ENCODE data around the gene SLC41A3. TPM values are rescaled to one million over a fixed set of nuclear protein-coding genes. Genes with fewer than 3 reads are reported as not detected.

SLC41A3 gene
- total and polyA plus RNA-seq, 2 of the 4 experiments (the other 2 are of a cell fraction) = 30.5 to 43.5 TPM

GRCh38 chr3:126033765-126034164 is 50.2 kb downstream of the SLC41A3 start:
- Histone ChIP-seq H3K9ac (ENCODE audit: low read depth, low read length) (no peak overlapping the region), H2AK5ac (ENCODE audit: low read depth, low read length) (no peak overlapping the region), H3K79me1 (ENCODE audit: low read depth in 1 of 2, low read length in 2 of 2) (no peaks in the 10 kb centered on the region), H3K27me3 (ENCODE audit: control insufficient read depth, insufficient read depth, low read length) (no peaks in the 10 kb centered on the region), H2AFZ (replicated peaks; ENCODE audit: low read length, poor library complexity) (no peak overlapping the region), H3K4me2 (ENCODE audit: low read depth, low read length) (no peak overlapping the region), H3K23ac (ENCODE audit: low read depth, low read length) (no peak overlapping the region), H4K5ac (ENCODE audit: low read depth, low read length) (no peak overlapping the region), H4K20me1 (ENCODE audit: insufficient read depth, low read length) (no peaks in the 10 kb centered on the region), H2BK120ac (ENCODE audit: low read depth, low read length) (no peak overlapping the region), H3K18ac (ENCODE audit: low read depth, low read length) (no peak overlapping the region), H3K56ac (ENCODE audit: extremely low read depth, insufficient read depth, low read length) (no peak overlapping the region), H3K4me3 (ENCODE audit: insufficient read depth, low read depth, low read length) (no peak overlapping the region), H3K9me3 (ENCODE audit: control insufficient read depth, insufficient read depth, low read length) (no peaks in the 10 kb centered on the region), H2AK9ac (replicated peaks; ENCODE audit: low read depth, low read length, poor library complexity) (no peak overlapping the region), H3K14ac (replicated peaks; ENCODE audit: low read depth, low read length) (no peak overlapping the region), H2BK5ac (ENCODE audit: low read depth, low read length, poor library complexity, severe bottlenecking) (no peak overlapping the region), H3K9me1 (ENCODE audit: insufficient read depth, low read length) (peaks cover 5% of the 10 kb centered on the region; the same call in 1 of the 2 replicates), H4K91ac (ENCODE audit: insufficient read depth, low read depth, low read length) (no peak overlapping the region), H3K27ac (ENCODE audit: insufficient read depth, low read length) (no peak overlapping the region), H3K36me3 (ENCODE audit: control insufficient read depth, insufficient read depth, low read length) (no peaks in the 10 kb centered on the region), H2BK15ac (ENCODE audit: low read depth, low read length) (no peak overlapping the region), H2BK20ac (ENCODE audit: low read depth, low read length) (no peak overlapping the region), H3K4me1 (ENCODE audit: control insufficient read depth, insufficient read depth, low read length) (no peaks in the 10 kb centered on the region), H4K8ac (ENCODE audit: low read depth in 2 of 2, low read length in 2 of 2) (no peak overlapping the region), H3K4ac (ENCODE audit: low read depth, low read length) (no peak overlapping the region)
- ATAC-seq (ENCODE audit: low read depth) (no peak), DNase-seq (no peak)
- dilution Hi-C loops (cut with HindIII; ENCODE audit: low sequenced_read_pairs, unreplicated experiment) = no loop called here
- WGBS, 2 experiments (ENCODE audit: extremely low coverage in 2 of 2, insufficient read length in 1 of 2) = no CpG with 5 or more reads among the region's 5 CpGs
- BruUV-seq (replicated peaks) = no TSS peak
- CTCF ChIA-PET = no interaction called here
- POLR2A ChIA-PET (ENCODE audit: unreplicated experiment) = no interaction called here
- TF ChIP-seq FOS (IDR thresholded peaks at IDR 0.05; ENCODE audit: low read depth, low read length) (no peak), USF2 (IDR thresholded peaks at IDR 0.05; ENCODE audit: low read depth, low read length) (no peak), ELK1 (IDR thresholded peaks at IDR 0.05; ENCODE audit: borderline replicate concordance, low read depth, low read length) (no peak), MXI1 (IDR thresholded peaks at IDR 0.05; ENCODE audit: borderline replicate concordance, low read depth, low read length) (no peak), RCOR1 (IDR thresholded peaks at IDR 0.05; ENCODE audit: insufficient replicate concordance, low read length) (no peak), MAZ (IDR thresholded peaks at IDR 0.05; ENCODE audit: borderline replicate concordance, low read depth, low read length) (no peak), MAFK (IDR thresholded peaks at IDR 0.05; ENCODE audit: low read depth, low read length) (no peak), CEBPB (IDR thresholded peaks at IDR 0.05; ENCODE audit: low read depth, low read length) (no peak), CHD1 (IDR thresholded peaks at IDR 0.05; ENCODE audit: low read depth, low read length) (no peak), CTCF (conservative IDR thresholded peaks at IDR 0.05; ENCODE audit: low read depth, low read length) (no peak), NFE2L2 (IDR thresholded peaks at IDR 0.05; ENCODE audit: low read depth, low read length) (no peak), SMC3 (IDR thresholded peaks at IDR 0.05; ENCODE audit: low read depth, low read length) (no peak), RAD21 (IDR thresholded peaks at IDR 0.05; ENCODE audit: low read length) (no peak), RFX5 (IDR thresholded peaks at IDR 0.05; ENCODE audit: low read depth, low read length) (no peak), POLR2A (IDR thresholded peaks at IDR 0.05; ENCODE audit: low read depth, low read length) (no peak), BHLHE40 (IDR thresholded peaks at IDR 0.05; ENCODE audit: low read depth, low read length) (no peak)
- intact Hi-C loops (cut with micrococcal nuclease) = no loop called here
- in situ Hi-C loops (cut with MboI; ENCODE audit: low sequenced_read_pairs) = no loop called here

Measured in IMR-90 (cell line).